22Rv1 (cell line): ENCODE measurements around the gene PPP4R4.

Source experiments
- ZFX ChIP-seq: fragments of 450-650 bp; IDR thresholded peaks from 2 replicates; pipeline ENCODE4 v1.6.1; 2017; ENCODE audit warnings: antibody characterized with exemption, borderline replicate concordance
- TF ChIP-seq, protein P1 (sequence below): fragments of 450-650 bp; IDR thresholded peaks from 2 replicates; pipeline ENCODE4 v1.5.1; 2017; ENCODE audit warnings: mild to moderate bottlenecking

DNA sequence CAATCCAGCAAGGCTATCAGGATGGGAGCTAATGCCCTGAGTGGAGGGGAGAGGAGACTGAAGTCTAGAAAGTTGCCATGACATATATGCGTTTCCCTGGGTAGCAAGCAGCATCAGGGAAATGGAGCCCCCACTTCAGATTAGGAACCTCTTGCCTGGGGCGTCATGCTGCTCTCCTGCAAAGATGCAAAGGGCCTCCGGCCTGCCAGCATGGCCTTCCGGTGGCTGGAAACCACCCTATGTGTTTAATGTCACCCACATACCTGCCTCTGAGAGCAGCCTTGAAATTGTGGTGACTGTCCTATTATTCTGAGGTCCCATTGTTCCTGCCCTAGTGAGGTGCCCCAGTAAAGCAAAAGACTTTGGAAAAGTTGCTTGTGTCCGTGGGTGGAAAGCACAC is 34.7 kb upstream of the PPP4R4 start:
- TF ChIP-seq, protein P1, sequence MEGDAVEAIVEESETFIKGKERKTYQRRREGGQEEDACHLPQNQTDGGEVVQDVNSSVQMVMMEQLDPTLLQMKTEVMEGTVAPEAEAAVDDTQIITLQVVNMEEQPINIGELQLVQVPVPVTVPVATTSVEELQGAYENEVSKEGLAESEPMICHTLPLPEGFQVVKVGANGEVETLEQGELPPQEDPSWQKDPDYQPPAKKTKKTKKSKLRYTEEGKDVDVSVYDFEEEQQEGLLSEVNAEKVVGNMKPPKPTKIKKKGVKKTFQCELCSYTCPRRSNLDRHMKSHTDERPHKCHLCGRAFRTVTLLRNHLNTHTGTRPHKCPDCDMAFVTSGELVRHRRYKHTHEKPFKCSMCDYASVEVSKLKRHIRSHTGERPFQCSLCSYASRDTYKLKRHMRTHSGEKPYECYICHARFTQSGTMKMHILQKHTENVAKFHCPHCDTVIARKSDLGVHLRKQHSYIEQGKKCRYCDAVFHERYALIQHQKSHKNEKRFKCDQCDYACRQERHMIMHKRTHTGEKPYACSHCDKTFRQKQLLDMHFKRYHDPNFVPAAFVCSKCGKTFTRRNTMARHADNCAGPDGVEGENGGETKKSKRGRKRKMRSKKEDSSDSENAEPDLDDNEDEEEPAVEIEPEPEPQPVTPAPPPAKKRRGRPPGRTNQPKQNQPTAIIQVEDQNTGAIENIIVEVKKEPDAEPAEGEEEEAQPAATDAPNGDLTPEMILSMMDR, result no peak
- TF ChIP-seq ZFX, result no peak
